Esophagus muscularis mucosa (tissue), 4 donors: ENCODE measurements around the gene MED14. TPM values are rescaled to one million over a fixed set of nuclear protein-coding genes. Genes with fewer than 3 reads are reported as not detected.

Experiments
- DNase-seq: peaks from one replicate; pipeline ENCODE4 v3.0.0-alpha.2; 2017; ENCODE audit errors: extremely low spot score
- H3K27ac ChIP-seq, 4 donors: fragments of 200-600 bp; sonication (generic); replicated peaks in 1 of 4; 1 replicate in 3 of 4; 2 replicates in 1 of 4; pipeline ENCODE4 v1.5.1; 2016 to 2019; ENCODE audit warnings: mild to moderate bottlenecking in 1 of 4
- H3K27me3 ChIP-seq, 4 donors: fragments of 200-600 bp; sonication (generic); one replicate each; pipeline versions ENCODE4 v1.5.1 to v1.6.0; 2016 to 2019
- H3K36me3 ChIP-seq, 4 donors: fragments of 200-600 bp; sonication (generic); one replicate each; pipeline ENCODE4 v1.5.1; 2016 to 2019
- H3K4me1 ChIP-seq, 4 donors: fragments of 200-600 bp; sonication (generic); one replicate each; pipeline ENCODE4 v1.5.1; 2016 to 2019
- H3K4me3 ChIP-seq, 4 donors: fragments of 200-600 bp; sonication (generic); 1 replicate in 2 of 4; 2 replicates in 2 of 4; pipeline ENCODE4 v1.5.1; 2016 to 2019; ENCODE audit warnings: mild to moderate bottlenecking in 4 of 4, moderate library complexity in 1 of 4
- H3K9me3 ChIP-seq, 4 donors: fragments of 200-600 bp; sonication (generic); 1 replicate in 3 of 4; 2 replicates in 1 of 4; pipeline ENCODE4 v1.5.1; 2016 to 2019
- CTCF ChIP-seq, 3 experiments: fragments of 200-600 bp in 2 of 3; fragments of 450-650 bp in 1 of 3; sonication (generic) in 2 of 3; IDR thresholded peaks; one replicate each; pipeline ENCODE4 v1.5.1; 2017 to 2019; ENCODE audit warnings: antibody characterized with exemption in 3 of 3, mild to moderate bottlenecking in 2 of 3, moderate library complexity in 1 of 3
- EP300 ChIP-seq: sonication (generic); formaldehyde crosslinking; IDR thresholded peaks from one replicate; pipeline ENCODE4 v1.6.1; 2017; ENCODE audit warnings: antibody characterized with exemption
- POLR2A ChIP-seq: fragments of 450-650 bp; IDR thresholded peaks from one replicate; pipeline ENCODE4 v1.6.1; 2017; ENCODE audit warnings: antibody characterized with exemption, moderate library complexity, mild to moderate bottlenecking, low read depth
- POLR2AphosphoS5 ChIP-seq, 2 donors: sonication (generic); formaldehyde crosslinking; IDR thresholded peaks; one replicate each; pipeline ENCODE4 v1.6.1; 2017; ENCODE audit warnings: antibody characterized with exemption in 2 of 2
- WGBS: methylation state at CpG from one replicate; pipeline ENCODE4 v1.1.5; 2018; 5-methylcytosine and 5-hydroxymethylcytosine counted together
- intact Hi-C: fragments of 100-400 bp; cut with DNase I; formaldehyde crosslinking; loops from one replicate; pipeline ENCODE4 v1.15.1; 2023
- total RNA-seq, 4 donors: library from RNA; depleted of rRNA; stranded (reverse); fragments of >200 nt; gene quantifications; one replicate each; pipeline versions ENCODE4 v1.1.0 to v1.2.1, GENCODE V29; 2016

The MED14 gene
- total RNA-seq, 4 donors from 2014 or later: 20.0 to 29.9 (median 24.3) TPM

DNA sequence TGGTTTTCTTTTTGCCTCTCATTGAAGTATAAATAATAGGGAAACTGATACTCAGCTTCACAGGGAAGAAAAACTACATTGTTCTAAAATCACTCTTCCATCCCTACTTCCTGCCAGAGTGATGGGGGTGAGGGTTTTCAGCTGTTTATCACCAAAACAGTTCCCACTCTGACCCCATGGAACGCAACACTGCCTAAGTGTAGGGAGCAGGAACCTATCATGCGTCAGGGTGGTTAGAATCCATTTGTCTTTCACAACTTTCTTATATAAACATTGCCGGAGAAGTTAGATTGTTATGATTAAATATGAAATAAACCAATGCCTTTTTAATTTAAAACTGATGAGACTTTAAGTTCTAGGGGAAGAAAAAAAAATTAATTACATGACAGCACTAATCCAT, 128.0 kb downstream of the MED14 start:
- no peak for DNase-seq
- 64% methylated on average over 3 of the region's 3 CpGs for WGBS
- Histone ChIP-seq H3K4me1 (peaks cover 0 to 7% (median 0%) of the 10 kb centered on the region in 4 donors), H3K27me3 (no peaks in the 10 kb centered on the region), H3K27ac (no peak overlapping the region), H3K9me3 (no peaks in the 10 kb centered on the region), H3K36me3 (peaks cover 0 to 25% (median 5%) of the 10 kb centered on the region in 4 donors), H3K4me3 (no peak overlapping the region)
- TF ChIP-seq POLR2A: no peak
- TF ChIP-seq EP300: no peak
- TF ChIP-seq POLR2AphosphoS5 (IDR thresholded peaks at IDR 0.05): no peak
- no peak for TF ChIP-seq CTCF (IDR thresholded peaks at IDR 0.05)
- intact Hi-C loops: no loop called here

DNA sequence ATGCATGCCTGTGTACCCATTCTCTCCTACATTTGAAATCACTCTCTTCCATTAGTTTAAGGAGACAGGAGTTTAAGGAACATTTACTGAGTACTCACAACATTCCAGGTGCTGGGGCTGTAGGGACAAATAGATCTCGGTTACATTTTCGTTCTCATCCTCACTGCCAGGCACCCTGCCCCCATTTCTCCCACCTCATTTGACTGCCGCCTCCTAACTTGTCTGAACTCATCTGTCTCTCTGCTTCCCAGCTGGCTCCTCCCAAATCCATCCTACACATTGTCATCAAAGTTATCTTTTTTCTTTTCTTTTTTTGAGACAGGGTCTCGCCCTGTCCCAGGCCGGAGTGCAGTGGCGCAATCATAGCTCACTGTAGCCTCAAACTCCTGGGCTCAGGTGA, 131.9 kb downstream of the MED14 start:
- no peak overlapping the region for H3K4me3 ChIP-seq
- TF ChIP-seq CTCF (IDR thresholded peaks at IDR 0.05) (no peak), EP300 (no peak), POLR2AphosphoS5 (IDR thresholded peaks at IDR 0.05) (no peak), POLR2A (no peak)
- intact Hi-C loops: no loop called here
- no peaks in the 10 kb centered on the region for H3K27me3 ChIP-seq
- peaks cover 11 to 59% (median 27%) of the 10 kb centered on the region in 4 donors for H3K36me3 ChIP-seq
- DNase-seq: no peak
- no peaks in the 10 kb centered on the region for H3K9me3 ChIP-seq
- WGBS: 90% methylated on average over 6 of the region's 6 CpGs
- H3K4me1 ChIP-seq: peaks cover 0 to 7% (median 0%) of the 10 kb centered on the region in 4 donors
- H3K27ac ChIP-seq: no peak overlapping the region

Other genes starting within 250 kb of the MED14 start
- 100 to 1,000 TPM in 1 of 4 donors, 10 to 100 TPM in 3; 76.4 to 105 (median 93.3) TPM for gene ATP6AP2, start 154.6 kb downstream of the MED14 start, total RNA-seq
- gene MPC1L, start 112.1 kb downstream of the MED14 start, total RNA-seq: not detected
- 10 to 100 TPM in 1 of 4 donors, 1 to 10 TPM in 3; 5.4 to 10.8 (median 9.2) TPM for gene CXorf38, start 88.0 kb downstream of the MED14 start, total RNA-seq